ENCODE data around the gene CDCA4. TPM values are rescaled to one million over a fixed set of nuclear protein-coding genes. Genes with fewer than 3 reads are reported as not detected.

CDCA4 gene
- total RNA-seq, 4 donors from 2014 or later: 27.7 to 38.6 (median 35.8) TPM

GRCh38 chr14:104968153-104968527, 52.7 kb downstream of the CDCA4 start:
- peak; percentile 90 to 91 for DNase-seq (ENCODE audit: low spot score in 2 of 2)
- no peak for TF ChIP-seq EP300 (IDR thresholded peaks at IDR 0.05)
- no peak for TF ChIP-seq CTCF (IDR thresholded peaks at IDR 0.05)
- TF ChIP-seq POLR2AphosphoS5 (IDR thresholded peaks at IDR 0.05): no peak
- no peak for TF ChIP-seq POLR2A (IDR thresholded peaks at IDR 0.05)
- Histone ChIP-seq H3K4me1 (peaks cover 73% of the 10 kb centered on the region), H3K4me3 (peak overlapping the region; percentile 62), H3K9me3 (no peaks in the 10 kb centered on the region), H3K36me3 (no peaks in the 10 kb centered on the region), H3K27me3 (no peaks in the 10 kb centered on the region), H3K27ac (peak overlapping the region; percentile 96)
- whole genome bisulfite sequencing: 4% methylated on average over 8 of the region's 12 CpGs

- peak in 1 of 2 donors; percentile 87 for DNase-seq (ENCODE audit: low spot score in 2 of 2)
- peaks cover 67% of the 10 kb centered on the region for H3K4me1 ChIP-seq
- H3K4me3 ChIP-seq: peak overlapping the region; percentile 62
- TF ChIP-seq POLR2A (IDR thresholded peaks at IDR 0.05) (peak in 1 of 2 donors; percentile 16), CTCF (IDR thresholded peaks at IDR 0.05) (no peak), POLR2AphosphoS5 (IDR thresholded peaks at IDR 0.05) (peak in 1 of 3 donors; percentile 47)
- 3% methylated on average over 6 of the region's 36 CpGs for WGBS
- no peaks in the 10 kb centered on the region for H3K9me3 ChIP-seq
- H3K27me3 ChIP-seq: no peaks in the 10 kb centered on the region
- peak overlapping the region; percentile 96 for H3K27ac ChIP-seq
- H3K36me3 ChIP-seq: no peaks in the 10 kb centered on the region
Observed at GRCh38 chr14:104967386-104968152, 53.3 kb downstream of the CDCA4 start.

GRCh38 chr14:104966981-104967385, 53.9 kb downstream of the CDCA4 start:
- no CpG with 5 or more reads among the region's 8 CpGs for WGBS
- no peaks in the 10 kb centered on the region for H3K9me3 ChIP-seq
- H3K4me3 ChIP-seq: peak overlapping the region; percentile 62
- H3K36me3 ChIP-seq: no peaks in the 10 kb centered on the region
- H3K27me3 ChIP-seq: no peaks in the 10 kb centered on the region
- peak in 1 of 2 donors; percentile 87 for DNase-seq (ENCODE audit: low spot score in 2 of 2)
- H3K4me1 ChIP-seq: peaks cover 63% of the 10 kb centered on the region
- peak overlapping the region; percentile 96 for H3K27ac ChIP-seq
- TF ChIP-seq CTCF (IDR thresholded peaks at IDR 0.05) (no peak), EP300 (IDR thresholded peaks at IDR 0.05) (no peak), POLR2A (IDR thresholded peaks at IDR 0.05) (no peak), POLR2AphosphoS5 (IDR thresholded peaks at IDR 0.05) (no peak)

GRCh38 chr14:104966261-104966865, 54.5 kb downstream of the CDCA4 start:
- H3K27me3 ChIP-seq: no peaks in the 10 kb centered on the region
- H3K36me3 ChIP-seq: no peaks in the 10 kb centered on the region
- peak in 1 of 2 donors; percentile 67 for DNase-seq (ENCODE audit: low spot score in 2 of 2)
- TF ChIP-seq POLR2AphosphoS5 (IDR thresholded peaks at IDR 0.05) (no peak), POLR2A (IDR thresholded peaks at IDR 0.05) (no peak), EP300 (IDR thresholded peaks at IDR 0.05) (no peak), CTCF (IDR thresholded peaks at IDR 0.05) (no peak)
- peaks cover 61% of the 10 kb centered on the region for H3K4me1 ChIP-seq
- peak overlapping the region; percentile 62 for H3K4me3 ChIP-seq
- no peaks in the 10 kb centered on the region for H3K9me3 ChIP-seq
- 43% methylated on average over 7 of the region's 9 CpGs for WGBS
- peak overlapping the region; percentile 96 for H3K27ac ChIP-seq

- Histone ChIP-seq H3K4me3 (peak overlapping the region; percentile 62), H3K4me1 (peaks cover 55% of the 10 kb centered on the region), H3K36me3 (no peaks in the 10 kb centered on the region), H3K27me3 (no peaks in the 10 kb centered on the region), H3K27ac (peak overlapping the region; percentile 96), H3K9me3 (no peaks in the 10 kb centered on the region)
- 71% methylated on average over 13 of the region's 13 CpGs for WGBS
- TF ChIP-seq POLR2A (IDR thresholded peaks at IDR 0.05): no peak
- TF ChIP-seq POLR2AphosphoS5 (IDR thresholded peaks at IDR 0.05): no peak
- no peak for TF ChIP-seq EP300 (IDR thresholded peaks at IDR 0.05)
- no peak for TF ChIP-seq CTCF (IDR thresholded peaks at IDR 0.05)
- peak in 1 of 2 donors; percentile 62 for DNase-seq (ENCODE audit: low spot score in 2 of 2)
Observed at GRCh38 chr14:104965561-104966231, 55.2 kb downstream of the CDCA4 start.
